ENCODE data around the gene FOXJ3.

- TF ChIP-seq POLR2A (IDR thresholded peaks at IDR 0.05), result no peak
- TF ChIP-seq CTCF (IDR thresholded peaks at IDR 0.05), result no peak
- TF ChIP-seq POLR2AphosphoS5 (IDR thresholded peaks at IDR 0.05), result no peak
These were observed 182.0 kb downstream of the FOXJ3 start, which contains the start of gene GUCA2B for GRCh38 chr1:42152907-42153600.

Data from sigmoid colon (tissue), 4 donors.